Embryonic facial prominence (tissue), 1 donor: ENCODE results near the gene GJB5.
"Not testable (repeated sequence)": the region's sequence is repeated elsewhere in the genome, so short reads cannot be mapped to it uniquely, and the experiment has no call there.

ENCODE experiments used
- DNase-seq: peaks from one replicate; pipeline ENCODE4 v3.0.0-alpha.2; 2016; ENCODE audit errors: extremely low spot score

GJB5 gene

GRCh38 chr1:34754964-34755637, at the start of gene GJB5:
TSS of gene GJB5 (plus strand) at chr1:34755047. CDS start at chr1:34757331, 2,284 bp downstream.
- DNase-seq: no peak

DNA sequence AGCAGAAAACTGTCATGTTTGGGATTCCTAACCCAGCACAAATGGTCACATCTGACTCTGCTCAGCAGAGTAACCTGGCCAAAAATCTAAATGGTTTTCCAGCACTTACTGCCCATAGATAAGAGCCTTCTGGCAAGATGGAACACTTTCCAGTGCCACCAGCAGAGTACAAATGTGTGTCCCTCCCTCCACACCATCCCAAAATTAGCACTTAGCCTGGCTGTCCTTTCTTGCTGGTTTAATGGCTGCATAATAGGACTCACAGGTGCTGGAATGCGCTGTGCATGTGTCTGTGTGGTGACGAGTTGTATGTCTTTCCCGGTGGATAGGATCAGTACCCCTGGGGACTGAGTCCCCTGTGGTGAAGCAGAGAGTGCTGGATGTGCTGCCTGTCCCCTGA, 49.8 kb upstream of the GJB5 start:
- no peak for DNase-seq

DNA sequence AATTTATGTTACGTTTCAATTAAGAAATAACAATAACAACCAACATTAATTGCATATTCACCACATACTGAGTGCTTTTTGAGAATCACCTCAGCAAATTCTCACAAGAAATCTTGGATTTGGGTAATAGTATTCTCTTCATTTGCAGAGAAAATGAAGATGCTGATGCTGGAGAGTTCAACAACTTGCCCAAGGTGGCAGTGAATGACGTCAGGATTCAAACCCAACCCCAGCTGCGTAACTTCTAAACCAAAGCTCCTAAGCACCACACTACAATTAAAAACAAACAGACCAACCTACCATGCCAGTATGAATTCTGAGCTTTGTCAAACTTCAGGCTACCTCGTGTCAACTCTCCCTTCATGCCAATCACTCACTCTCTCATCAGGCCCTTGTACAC, 46.7 kb upstream of the GJB5 start:
- DNase-seq: no peak

GRCh38 chr1:34709547-34709946, 45.3 kb upstream of the GJB5 start:
- DNase-seq: no peak

DNA sequence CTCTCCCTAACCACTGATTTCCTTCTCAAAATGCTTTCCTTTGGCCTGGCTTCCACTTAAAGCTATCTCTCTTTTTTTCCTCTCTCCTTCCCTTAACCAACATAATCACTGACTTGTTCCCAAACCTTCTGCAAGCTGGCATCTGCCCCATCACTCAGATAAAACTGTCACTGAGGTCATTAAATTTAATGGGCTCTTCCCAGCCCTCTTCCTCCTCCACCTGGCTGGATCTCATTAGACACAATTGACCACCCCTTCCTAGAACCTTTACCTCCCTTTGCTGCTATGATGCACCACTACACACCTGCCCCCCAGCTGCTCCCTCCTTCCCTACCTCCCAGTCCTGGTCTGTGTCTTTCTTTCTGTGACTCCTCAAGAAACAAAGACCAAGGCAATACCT, 44.0 kb upstream of the GJB5 start:
- DNase-seq: no peak

DNA sequence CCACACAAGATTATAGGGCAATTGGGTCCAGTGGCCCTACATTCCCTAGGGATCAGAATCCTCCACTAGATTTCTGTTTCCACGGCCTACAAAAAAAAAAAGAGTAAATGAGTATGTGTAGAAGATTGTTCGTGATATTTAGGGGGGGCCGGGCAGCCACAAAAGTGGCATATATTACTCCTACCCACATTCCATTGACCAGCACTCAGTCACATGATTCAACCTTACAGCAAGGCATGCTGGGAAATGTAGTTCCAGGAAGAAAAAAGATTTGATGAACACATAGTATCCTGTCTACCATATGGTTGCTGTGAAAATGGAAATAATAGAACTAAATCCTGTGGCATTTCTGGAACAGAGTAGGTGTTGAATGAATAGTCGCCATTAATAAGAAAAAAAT, 43.4 kb upstream of the GJB5 start:
- DNase-seq: no peak

DNA sequence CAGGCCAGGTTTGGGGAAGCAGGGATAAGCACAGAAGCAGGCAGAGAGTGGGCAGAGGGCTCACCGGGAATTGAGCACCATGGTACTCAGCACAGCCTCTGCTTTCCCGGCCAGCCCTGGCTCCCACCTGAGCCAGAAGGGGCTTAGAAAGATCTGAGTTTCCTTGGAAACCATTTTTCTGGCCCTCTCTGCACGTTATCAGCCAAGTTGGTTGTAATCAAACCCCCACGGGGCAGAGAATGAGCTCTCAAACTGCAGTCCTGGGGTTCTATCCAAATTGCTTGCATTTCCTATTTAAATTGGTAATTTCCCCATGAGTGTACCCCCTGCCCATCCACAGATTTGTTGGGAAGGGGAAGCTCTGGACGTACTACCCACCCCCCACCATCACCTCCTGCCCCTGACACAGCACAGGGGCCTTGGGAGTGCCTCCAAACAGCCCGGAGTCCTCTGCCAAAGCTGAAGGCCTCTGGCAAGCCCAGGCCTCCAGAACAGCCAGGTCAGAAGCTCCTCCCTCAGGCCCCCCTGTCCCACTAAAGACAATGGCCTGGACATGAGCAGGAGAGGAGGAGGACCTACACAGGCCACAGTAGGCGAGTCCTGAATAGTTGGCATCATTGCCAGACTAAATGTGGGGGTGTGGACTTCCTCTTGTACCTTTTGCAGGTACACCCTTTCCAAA, 42.7 kb upstream of the GJB5 start:
- DNase-seq: no peak

DNA sequence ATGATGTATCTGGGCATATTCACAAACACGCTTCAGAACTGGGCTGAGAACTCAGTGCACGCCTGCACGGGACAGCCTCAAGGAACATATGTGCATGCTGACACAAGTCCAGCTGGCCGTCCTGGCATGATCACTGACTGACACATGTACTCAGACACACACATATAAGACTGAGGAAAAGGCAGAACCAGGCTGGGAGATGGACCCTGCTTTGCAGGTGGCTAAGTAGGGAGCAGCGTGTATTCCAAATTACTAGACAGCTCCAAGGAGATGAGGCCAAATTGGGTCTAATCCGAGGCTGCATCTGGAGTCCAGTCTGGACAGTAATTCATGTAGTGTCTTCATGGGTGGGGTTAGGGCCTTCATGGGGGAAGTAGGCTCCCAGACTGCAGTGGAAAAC, 41.4 kb upstream of the GJB5 start:
- no peak for DNase-seq

DNA sequence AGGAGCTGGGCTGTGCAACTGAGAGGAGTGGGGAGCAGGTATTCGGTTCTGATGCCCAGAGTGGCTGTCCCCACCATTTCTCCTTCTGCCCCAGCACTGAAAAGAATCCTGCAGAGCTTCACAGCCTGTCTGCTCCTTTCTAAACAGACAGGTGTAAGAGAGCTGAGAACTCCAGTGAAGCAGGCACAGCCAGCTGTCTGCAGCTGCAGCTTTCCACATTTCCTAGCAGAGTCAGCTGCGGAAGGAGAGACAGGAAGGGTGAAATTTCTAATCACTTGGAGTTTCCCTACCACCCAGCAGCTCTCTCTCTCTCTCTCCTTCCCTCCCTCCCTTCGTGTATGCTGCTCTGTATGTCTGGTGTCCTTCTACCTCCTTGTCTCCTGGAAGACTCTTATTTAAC, 40.5 kb upstream of the GJB5 start:
- DNase-seq: no peak

- DNase-seq: no peak
These were observed 39.7 kb upstream of the GJB5 start for GRCh38 chr1:34715139-34715538.

DNA sequence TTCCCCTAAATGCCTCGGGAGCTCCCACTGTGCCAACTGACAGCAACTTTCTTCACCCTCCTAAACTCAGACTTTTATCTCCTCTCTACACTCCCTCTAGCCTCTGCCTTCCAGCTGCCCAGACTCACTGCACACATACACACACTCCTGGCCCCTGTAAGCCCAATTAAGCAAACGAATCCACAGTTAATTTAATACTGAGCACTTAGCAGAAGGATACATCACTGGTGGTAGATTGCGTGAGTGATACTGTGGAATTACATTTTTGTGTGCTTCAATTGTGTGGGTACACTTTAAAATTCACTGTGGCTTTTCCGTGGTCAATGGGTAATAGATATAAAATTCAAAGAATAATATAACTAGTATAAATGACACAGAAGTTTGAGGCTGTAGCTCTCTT, 33.6 kb upstream of the GJB5 start:
- DNase-seq: no peak

GRCh38 chr1:34721646-34722355, 33.0 kb upstream of the GJB5 start:
- DNase-seq: no peak

DNA sequence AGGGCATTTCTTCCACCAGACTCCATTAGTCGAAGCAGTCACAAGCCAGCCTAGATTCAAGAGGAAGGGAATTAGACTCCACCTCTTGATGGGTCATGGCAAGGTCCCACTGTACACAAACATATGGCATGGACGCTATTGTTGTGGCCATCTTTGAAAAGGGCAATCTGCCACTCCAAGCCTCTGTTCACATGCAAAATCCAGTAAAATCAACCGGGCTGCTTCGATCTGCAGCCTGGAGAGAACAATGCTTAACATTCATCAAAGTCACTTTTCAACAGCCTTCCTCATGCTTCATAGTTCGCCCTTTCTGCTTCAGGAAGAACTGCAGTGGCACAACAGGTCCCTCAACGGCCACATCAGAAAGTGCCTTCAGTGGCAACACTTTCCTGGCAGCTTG, 28.0 kb upstream of the GJB5 start:
- no peak for DNase-seq

- no peak for DNase-seq
These were observed 24.4 kb upstream of the GJB5 start for GRCh38 chr1:34730485-34730884.

- not testable (repeated sequence) for DNase-seq
These were observed 22.0 kb upstream of the GJB5 start for GRCh38 chr1:34732831-34733230.

DNA sequence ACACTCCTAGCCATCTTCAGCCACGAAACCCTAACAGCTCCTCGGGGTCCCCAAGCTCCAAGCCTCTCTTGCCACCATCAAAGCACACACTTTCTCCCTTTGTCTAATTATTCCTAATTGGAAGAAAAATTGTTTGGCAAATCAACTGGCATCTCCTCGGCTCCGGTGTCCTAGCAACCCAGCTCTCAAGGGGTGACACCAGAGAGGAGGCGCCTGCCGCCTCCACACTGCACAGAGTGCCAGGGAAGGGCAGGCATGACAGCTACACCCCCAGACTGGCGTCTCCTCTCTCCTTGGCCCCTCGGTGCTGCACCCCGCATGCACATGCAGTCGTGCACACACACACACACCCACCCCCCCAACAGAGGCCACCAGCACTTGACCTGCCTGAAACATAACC, 18.2 kb upstream of the GJB5 start:
- no peak for DNase-seq

GRCh38 chr1:34737236-34737635, 17.6 kb upstream of the GJB5 start:
- not testable (repeated sequence) for DNase-seq

DNA sequence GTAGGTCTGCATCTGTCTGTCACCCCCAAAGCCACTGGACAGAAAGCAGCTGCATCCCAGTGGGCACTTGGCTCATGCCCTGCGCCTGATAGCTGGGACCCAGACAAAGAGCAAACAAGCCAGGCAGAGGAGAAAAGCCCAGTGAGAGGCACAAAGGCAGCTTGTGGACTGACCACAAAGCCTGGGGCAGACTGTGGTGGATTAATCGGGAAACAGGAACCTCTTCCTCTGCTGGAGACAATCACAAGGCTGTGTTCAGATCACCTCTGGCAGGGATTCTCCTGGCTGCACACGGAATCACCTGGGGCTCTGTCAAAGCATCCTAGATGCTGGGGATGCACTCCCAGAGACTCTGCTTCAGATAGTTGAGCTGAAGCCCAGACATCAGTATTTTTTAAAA, 15.2 kb upstream of the GJB5 start:
- no peak for DNase-seq

GRCh38 chr1:34740161-34740868, 14.5 kb upstream of the GJB5 start:
- DNase-seq: no peak

DNA sequence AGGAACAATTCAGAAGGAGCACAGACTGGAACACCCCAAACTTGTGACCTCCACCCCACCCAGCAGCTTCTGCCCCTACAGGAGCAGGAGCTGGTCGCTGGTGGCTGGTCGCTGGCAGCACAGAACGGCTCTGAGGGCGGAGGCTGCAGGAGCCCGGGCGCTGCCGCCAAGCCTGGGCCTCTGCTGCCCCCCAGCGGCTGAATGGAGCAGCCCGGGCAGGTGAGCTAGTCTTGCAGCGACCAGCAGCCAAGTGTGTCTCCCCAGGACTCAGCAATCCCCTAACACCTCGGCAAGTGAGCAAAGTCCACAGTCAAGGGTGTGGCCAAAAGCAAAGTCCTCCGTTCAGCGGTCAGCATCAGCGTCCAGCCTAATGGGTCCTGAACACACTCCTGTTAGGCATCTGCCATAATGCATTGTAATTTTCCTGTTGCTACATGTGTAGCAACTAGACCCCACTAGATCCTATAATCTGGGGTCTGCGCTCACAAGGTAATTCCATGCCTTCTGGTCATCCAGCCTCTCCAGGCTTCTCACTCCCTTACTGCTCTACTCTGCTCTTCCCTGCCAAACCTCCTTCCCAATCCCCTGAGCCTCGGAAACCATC, 12.1 kb upstream of the GJB5 start:
- no peak for DNase-seq

GRCh38 chr1:34743775-34744174, 11.1 kb upstream of the GJB5 start:
- no peak for DNase-seq

DNA sequence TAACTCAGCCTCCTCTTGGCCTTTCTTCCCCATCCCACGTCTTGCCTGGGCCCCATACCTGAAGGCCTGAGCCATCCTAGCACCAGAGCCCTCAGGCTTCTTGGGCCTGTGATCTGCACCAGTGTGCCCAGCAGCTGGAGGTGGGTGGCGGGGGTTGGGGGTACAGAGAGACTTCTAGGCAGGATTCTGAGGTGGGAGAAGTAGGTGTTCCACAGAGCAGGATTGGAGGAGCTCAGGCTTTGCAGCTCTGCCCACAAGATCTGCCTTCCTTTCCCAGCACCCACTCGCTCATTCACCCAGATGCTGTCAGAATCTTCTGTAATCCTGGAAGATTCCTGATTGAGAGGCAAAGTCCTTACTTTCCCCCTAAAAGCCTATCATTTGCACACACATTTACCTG, 10.0 kb upstream of the GJB5 start:
- no peak for DNase-seq
